Gastrocnemius medialis (tissue), 4 donors: ENCODE measurements around the gene PACSIN1.

ENCODE experiments used
- POLR2A ChIP-seq, 2 donors: fragments of 450-650 bp; IDR thresholded peaks; one replicate each; pipeline ENCODE4 v1.6.1; 2017; ENCODE audit warnings: antibody characterized with exemption in 2 of 2, mild to moderate bottlenecking in 2 of 2, moderate library complexity in 2 of 2
- TF ChIP-seq, protein P1 (sequence below), 5 experiments: fragments of 450-650 bp in 3 of 5; fragments of 200-600 bp in 2 of 5; sonication (generic) in 2 of 5; IDR thresholded peaks in 4 of 5; conservative IDR thresholded peaks in 1 of 5; 1 replicate in 4 of 5; 2 replicates in 1 of 5; pipeline ENCODE4 v1.5.1; 2016 to 2019; ENCODE audit warnings: antibody characterized with exemption in 5 of 5, mild to moderate bottlenecking in 3 of 5, moderate library complexity in 3 of 5

DNA sequence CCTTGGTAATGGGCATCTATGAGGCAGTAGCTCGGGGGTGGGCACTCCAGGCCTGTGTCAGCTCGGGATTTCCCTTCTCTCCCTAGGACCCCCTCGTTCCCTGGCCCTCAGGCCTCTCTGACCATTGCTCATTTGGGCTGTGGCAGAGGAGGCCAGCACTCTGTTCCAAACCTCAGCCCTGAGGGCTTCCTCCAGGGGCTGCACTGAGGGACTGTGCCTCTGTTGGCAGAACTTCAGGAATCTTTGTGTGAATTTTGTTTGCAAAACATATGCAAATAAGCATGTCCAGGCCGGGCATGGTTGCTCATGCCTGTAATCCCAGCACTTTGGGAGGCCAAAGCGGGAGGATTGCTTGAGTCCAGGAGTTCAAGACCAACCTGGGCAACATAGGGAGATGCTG lies 11.0 kb downstream of the PACSIN1 start:
- TF ChIP-seq, protein P1, sequence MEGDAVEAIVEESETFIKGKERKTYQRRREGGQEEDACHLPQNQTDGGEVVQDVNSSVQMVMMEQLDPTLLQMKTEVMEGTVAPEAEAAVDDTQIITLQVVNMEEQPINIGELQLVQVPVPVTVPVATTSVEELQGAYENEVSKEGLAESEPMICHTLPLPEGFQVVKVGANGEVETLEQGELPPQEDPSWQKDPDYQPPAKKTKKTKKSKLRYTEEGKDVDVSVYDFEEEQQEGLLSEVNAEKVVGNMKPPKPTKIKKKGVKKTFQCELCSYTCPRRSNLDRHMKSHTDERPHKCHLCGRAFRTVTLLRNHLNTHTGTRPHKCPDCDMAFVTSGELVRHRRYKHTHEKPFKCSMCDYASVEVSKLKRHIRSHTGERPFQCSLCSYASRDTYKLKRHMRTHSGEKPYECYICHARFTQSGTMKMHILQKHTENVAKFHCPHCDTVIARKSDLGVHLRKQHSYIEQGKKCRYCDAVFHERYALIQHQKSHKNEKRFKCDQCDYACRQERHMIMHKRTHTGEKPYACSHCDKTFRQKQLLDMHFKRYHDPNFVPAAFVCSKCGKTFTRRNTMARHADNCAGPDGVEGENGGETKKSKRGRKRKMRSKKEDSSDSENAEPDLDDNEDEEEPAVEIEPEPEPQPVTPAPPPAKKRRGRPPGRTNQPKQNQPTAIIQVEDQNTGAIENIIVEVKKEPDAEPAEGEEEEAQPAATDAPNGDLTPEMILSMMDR (IDR thresholded peaks at IDR 0.05 in 4 of 5, conservative IDR thresholded peaks at IDR 0.05 in 1 of 5) = no peak
- TF ChIP-seq POLR2A (IDR thresholded peaks at IDR 0.05) = no peak
